ENCODE measurements around the gene UNCX.

Gene UNCX

DNA sequence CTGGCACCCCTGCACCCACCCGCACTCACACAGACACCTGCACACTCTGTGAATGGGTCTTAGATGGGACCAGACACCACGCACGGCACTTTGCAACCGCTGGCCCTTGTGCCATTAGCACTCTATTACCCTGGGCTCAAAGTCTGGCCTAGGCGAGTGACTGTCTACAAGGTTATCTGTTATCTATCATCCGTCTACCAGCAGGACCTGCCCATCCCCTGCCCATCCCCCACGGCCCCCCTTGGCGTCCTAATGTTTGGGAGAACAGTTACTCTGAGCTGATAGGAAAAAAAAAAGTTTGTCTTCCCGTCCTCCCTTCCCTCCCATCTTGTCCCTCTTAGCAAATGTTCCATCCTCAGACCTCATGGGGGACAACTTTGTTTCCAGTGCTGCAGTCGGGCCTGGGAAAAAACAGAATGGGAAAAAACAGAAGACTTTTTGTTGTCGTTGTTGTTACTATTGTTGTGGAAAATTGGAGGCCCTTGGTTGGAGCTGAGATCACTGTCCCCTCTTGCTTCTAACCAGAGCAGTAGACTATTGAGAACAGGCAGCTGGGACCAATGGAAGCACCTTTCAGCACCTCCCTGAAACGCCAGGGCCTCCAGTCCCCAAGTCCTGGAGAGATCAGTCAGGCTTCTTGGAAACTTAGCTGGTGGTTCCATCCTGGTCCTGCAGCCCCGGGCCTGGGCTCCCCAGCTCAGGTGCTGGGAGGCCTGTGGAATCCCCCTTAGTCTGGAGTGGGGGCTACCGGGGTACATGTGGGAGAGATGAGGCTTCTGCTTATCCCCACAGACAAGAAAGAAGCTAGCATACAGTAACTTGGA, 12.2 kb downstream of the UNCX start:
- FAIRE-seq, result no peak

GRCh38 chr7:1245524-1246050, 12.9 kb downstream of the UNCX start:
- FAIRE-seq, result no peak

DNA sequence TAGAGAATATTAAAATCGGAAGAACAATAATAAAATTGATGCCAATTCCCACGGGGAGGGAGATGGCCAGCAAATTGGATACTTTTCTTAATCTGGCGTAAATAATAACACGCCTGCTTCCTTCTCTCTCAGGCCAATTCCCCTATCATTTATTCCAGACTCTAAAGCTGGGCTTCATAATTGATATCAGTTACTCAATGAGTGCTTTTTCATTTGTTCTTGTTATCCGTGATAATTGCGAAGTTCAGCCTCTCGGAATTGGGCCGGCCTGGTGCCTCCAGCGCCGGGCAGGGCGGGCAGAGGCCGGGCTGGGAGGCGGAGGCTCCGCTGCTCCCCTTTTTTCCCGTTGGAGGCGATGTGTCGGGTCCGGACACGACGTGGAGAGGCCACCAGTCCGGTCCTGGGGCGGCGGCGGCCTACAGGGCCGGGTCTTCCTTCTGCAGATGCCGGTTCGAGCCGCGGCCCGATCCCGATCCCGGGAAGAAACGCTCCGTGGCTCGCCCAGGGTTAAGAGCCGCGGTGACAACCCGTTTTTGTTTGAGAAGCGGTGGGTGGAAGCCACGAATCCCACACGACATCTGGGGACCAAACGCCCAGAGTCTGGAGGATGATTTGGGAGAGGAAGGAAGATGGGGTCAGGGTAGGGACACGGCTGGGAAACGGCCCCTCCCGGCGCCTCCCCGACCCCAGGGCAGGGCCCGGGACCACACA, 13.6 kb downstream of the UNCX start:
- no peak for FAIRE-seq

- no peak for FAIRE-seq
These were observed 14.3 kb downstream of the UNCX start for GRCh38 chr7:1246871-1247526.

- FAIRE-seq, result no peak
These were observed 14.9 kb downstream of the UNCX start for GRCh38 chr7:1247527-1248041.

DNA sequence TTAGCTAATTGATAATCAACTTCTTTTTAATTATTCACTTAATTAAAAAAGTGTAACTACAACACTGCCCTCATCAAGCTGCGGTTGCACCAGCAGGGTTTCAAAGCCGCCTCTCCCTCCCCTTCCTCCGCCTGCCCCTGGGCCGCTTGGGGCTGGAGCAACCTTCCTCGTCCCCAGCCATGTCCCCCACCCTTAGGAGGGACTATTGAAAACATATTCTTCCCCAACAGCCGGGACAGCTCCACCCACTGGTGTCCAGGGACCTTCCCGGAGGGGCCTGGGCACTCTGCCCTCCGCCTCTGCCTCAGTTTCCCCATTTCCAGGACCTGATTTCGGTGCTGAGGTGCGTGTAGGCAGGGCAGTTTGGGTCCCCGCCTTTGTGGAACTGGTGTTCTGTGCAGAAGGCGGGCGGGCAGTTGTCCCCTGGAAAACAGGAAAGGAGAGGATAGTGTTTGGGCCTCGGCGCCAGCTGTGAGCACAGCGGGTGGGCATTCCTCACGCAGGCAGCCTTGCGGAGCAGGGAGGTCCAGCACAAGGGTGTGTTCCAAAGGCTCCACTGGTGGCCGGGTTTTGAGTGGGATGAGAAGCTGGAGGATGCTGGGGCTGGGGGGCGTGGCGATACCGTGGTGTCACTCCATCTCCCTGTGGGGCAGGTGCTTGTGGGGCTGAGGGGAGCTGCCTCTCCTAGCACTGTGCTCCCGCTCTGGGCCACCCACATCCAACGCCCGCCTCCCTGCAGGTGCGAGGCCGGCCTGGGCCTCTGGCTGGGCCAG, 15.7 kb downstream of the UNCX start:
- no peak for FAIRE-seq

GRCh38 chr7:1248916-1249581, 16.4 kb downstream of the UNCX start:
- FAIRE-seq, result no peak

DNA sequence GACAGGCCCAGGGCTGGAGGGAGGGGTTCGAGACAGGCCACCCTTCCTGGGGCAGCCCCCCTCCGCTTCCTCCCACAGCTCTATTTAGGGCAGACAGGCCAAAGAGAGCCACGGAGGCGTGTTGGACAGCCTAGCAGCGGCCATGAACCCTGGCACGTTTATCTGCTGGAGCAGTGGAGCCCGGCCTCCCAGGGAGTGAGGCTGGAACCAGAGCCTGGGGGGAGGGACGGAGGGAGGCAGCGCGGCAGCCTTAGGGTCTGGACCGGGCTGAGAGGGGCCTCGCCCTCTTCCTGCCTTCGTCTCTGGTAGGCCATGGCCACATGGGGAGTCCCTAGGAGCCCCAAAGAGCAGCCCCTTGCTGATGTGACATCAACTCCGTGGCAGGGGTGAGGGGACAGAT, 17.1 kb downstream of the UNCX start:
- no peak for FAIRE-seq

- FAIRE-seq, result no peak
These were observed 18.2 kb downstream of the UNCX start for GRCh38 chr7:1250901-1251300.

DNA sequence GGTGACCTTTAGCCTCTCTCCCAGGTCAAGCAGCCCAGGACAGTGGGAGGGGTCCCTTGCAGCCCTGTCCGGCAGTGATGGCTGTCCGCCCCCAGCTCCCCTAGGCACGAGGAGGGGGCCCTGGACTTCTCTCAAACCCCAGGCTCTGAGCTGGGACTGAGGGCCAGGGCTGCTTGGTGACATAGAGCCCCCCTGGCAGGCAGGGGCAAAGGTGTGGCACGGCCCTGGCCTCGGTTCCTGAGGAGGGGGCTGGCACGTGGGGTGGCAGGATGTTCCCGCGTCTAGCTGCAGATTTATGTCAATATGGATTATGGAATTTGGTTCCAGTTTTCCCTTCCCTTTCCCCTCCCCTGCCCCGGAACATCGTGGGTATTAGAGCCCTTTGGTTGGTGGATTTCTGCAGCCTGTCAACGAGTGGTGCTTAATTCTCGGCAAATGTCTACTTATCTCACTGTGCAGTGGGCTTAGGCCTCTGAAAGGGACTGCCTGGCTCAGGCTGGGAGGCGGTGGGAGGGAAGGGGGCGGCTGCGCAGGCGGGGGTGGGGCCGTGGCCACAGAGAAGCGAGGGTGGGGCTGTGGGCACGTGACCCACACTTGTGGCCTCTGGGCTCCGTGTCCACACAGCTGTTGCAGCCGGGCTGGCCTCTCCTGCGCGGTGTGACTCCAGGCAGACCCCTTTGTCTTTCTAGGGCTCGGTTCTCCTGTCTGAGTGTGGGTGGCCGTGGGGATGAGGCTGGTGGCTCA, 19.3 kb downstream of the UNCX start:
- FAIRE-seq, result no peak

- no peak for FAIRE-seq
These were observed 19.9 kb downstream of the UNCX start for GRCh38 chr7:1252540-1253090.

DNA sequence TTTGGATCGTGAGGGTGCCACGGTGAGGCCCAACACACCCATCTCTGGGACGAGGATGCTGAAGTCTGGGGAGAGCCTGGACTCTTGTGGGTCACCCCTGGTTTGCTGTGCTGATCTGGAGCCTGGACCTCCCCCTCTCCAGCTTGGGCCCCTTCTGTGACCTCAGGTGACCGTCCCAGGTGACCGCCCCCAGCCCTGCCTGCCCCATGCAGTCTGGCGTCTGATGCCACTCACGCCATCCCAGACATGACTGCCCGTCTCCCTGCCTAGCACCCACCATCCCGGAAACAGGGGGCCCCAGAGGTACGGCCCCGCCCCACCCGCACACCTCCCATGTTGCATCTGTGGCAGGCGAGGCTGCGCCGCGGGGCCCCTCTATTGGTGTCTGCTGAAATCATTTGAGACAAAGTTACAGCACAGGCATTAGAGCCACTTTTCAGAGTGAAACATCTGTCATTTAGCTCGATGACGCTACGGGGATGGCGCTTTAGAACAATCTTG, 21.1 kb downstream of the UNCX start:
- FAIRE-seq, result no peak

DNA sequence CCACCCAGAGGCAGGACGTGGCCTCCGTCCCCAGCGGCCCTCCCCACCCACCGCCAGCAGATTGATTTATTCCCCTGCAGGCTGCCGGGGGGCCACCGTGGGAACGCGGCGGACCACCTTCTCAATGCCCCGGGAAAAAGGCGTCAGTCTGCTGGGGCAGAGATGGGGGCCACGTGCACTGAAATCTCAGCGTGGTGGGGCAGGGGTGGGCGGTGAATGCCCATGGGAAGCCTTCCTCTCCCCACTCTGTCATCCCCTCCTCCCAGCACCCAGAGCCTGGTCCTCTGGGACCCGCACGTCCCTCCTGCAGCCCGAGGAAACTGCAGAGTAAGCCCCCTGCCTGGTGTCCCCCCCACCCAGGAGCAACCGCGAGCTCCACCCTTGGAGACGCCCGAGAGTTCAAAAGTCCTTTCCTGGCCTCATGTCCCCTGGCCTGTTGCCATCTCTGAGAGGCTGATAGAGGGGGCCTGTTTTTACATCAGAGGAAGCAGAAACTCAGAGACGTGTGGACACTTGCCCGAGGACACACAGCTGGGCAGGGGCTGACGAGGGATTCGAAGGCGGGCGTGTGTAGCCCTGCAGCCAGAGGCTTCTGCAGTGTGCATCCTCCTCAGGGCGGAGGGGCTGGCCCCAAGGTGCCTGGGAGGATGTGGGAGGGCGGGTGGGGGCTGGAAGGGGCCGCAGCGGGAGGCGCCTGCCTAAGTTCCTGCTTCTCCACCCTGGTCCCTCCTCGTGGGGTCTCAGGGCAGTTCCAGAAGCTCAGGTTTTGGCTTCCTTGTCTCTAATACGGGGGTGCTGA, 21.8 kb downstream of the UNCX start:
- FAIRE-seq, result no peak

DNA sequence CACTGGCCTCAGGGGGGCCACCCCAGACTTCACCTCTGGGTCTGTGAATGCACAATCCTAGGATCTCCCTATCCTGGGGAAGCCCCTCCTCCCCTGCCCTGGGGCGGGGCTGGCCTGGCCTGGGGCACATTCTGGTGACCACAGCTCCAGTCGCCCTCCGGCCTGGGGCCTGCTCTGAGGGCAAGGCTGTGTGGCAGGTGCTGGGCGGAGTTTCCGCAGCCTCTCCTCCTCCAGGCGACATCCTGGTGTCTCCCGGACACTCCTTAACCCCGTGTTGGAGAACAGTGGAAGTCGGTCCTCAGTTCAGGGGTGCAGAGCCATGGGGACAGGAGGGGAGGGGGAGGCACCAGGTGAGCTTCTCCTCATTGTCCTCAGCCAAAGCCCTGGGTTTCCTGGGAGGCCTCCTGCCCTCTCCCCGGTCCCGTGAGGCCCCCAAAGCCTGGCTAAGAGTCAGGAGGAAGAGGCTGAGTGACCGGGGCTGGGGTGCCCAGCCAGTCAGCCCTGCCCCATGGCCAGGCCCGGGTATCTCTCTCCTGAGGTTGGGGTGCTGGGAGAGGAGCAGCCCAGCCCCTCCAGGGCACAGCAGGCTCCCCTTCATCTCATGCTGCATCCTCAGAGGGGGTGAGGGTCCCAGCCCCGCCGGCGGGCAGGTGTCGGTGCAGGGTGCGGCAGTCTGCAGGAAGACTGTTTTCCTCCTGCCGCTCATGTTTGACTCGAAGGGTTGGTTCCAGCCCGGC, 22.6 kb downstream of the UNCX start:
- FAIRE-seq, result no peak

GRCh38 chr7:1255817-1256340, 23.2 kb downstream of the UNCX start:
- no peak for FAIRE-seq

- no peak for FAIRE-seq
These were observed 23.9 kb downstream of the UNCX start for GRCh38 chr7:1256621-1257020.

DNA sequence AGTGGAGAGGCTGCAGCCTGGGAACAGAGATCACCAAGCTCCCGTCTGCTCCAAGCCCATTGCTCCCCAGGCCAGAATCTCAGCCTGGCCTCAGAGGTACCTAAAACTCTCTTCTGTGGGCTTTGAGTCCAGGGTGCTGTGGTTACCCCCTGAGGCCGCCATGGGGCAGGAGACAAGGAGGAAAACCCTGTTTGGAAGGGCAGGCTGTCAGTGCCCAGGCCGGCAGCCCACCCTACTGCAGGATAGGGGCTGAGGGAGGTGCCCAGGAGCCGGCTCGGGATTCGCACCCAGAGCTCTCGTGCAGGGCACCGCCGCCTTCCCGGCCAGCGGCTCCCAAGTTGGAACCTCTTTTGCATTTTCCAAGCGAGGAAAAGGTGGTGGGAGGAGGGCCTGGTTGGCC, 24.5 kb downstream of the UNCX start:
- FAIRE-seq, result no peak

DNA sequence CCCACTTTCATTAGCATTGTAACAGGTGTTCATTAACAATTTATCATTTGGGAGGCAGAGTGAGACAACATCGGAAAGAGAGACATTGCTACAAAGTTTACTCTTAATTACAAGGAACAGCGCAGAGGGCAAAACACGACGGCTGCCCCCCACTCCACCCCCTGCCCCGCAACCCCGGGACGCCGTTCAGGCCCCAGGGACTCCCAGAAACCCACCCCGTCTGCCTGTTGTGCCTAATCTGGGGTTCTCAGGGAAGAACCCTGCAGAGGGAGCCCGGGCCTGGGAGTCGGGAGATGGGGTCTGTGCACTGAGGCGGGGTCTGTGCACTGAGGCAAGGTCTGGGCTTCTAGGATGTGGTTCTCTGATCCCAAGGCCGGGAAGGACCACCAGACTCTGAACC, 25.2 kb downstream of the UNCX start:
- no peak for FAIRE-seq

All from islet of Langerhans (tissue), 1 donor.